ENCODE data around the gene FAXC.
A peak's percentile ranks its signal among the peaks of the same experiment; 100 is the strongest.

Gene FAXC

DNA sequence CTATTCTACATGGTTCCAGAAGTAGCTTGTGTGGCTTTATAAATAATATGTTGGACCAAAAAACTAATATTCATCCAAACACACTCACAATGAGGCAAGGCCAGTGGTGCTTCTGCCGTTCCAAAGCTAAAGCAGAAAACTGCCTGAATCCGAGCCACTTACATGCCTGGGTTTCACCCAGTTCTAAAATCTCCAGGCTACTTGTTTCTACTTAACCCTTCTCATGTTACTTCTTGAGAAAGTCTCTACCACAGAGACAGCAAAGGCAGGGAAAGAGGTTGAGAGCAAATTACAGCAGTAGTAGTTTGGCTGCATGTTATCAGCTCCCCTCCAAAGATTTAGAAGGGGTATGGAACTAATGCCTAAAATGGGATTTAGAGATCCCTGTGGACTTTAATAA lies 62.0 kb downstream of the FAXC start:
- H3K27me3 ChIP-seq (ENCODE audit: low read depth, low read length): no peaks in the 10 kb centered on the region
- no peak overlapping the region for H3K4me3 ChIP-seq (ENCODE audit: low read length)
- no peaks in the 10 kb centered on the region for H3K4me1 ChIP-seq (ENCODE audit: low read length)
- no peak overlapping the region for H3K4me2 ChIP-seq (ENCODE audit: low read length)
- H3K9me3 ChIP-seq (ENCODE audit: insufficient read depth, low read length): no peaks in the 10 kb centered on the region
- no peaks in the 10 kb centered on the region for H4K20me1 ChIP-seq (ENCODE audit: insufficient read depth, low read length)
- no peak overlapping the region for H3K27ac ChIP-seq (ENCODE audit: low read length)
- TF ChIP-seq, protein P1, sequence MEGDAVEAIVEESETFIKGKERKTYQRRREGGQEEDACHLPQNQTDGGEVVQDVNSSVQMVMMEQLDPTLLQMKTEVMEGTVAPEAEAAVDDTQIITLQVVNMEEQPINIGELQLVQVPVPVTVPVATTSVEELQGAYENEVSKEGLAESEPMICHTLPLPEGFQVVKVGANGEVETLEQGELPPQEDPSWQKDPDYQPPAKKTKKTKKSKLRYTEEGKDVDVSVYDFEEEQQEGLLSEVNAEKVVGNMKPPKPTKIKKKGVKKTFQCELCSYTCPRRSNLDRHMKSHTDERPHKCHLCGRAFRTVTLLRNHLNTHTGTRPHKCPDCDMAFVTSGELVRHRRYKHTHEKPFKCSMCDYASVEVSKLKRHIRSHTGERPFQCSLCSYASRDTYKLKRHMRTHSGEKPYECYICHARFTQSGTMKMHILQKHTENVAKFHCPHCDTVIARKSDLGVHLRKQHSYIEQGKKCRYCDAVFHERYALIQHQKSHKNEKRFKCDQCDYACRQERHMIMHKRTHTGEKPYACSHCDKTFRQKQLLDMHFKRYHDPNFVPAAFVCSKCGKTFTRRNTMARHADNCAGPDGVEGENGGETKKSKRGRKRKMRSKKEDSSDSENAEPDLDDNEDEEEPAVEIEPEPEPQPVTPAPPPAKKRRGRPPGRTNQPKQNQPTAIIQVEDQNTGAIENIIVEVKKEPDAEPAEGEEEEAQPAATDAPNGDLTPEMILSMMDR (IDR thresholded peaks at IDR 0.05; ENCODE audit: low read depth, low read length): no peak
- no peak for TF ChIP-seq EZH2phosphoT487 (IDR thresholded peaks at IDR 0.05; ENCODE audit: low read depth)
- H2AFZ ChIP-seq (ENCODE audit: low read depth, low read length): no peak overlapping the region
- no peaks in the 10 kb centered on the region for H3K79me2 ChIP-seq (ENCODE audit: low read length)
- no peaks in the 10 kb centered on the region for H3K36me3 ChIP-seq (replicated peaks; ENCODE audit: low read depth, low read length)
- no peak overlapping the region for H3K9ac ChIP-seq (ENCODE audit: low read length)

DNA sequence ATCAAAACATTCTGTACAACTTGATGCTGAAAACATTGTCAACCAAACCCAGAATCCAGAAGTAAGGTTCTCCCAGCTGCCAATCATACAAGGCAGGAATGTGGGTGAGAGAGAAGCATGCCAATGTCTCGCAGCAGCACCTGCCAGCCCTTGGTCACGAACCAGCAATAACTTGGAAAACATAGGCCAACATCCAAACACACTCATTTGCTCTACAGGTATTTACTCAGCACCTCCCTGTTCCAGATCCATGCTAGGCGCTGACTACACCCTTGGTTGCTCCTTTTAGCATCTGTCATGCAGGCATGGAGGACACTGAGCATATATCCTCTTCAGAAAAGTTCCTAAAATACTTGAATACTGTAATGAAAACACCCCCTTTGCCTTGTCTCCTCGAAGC lies 63.6 kb downstream of the FAXC start:
- H3K4me1 ChIP-seq (ENCODE audit: low read length): no peaks in the 10 kb centered on the region
- H3K9me3 ChIP-seq (ENCODE audit: insufficient read depth, low read length): no peaks in the 10 kb centered on the region
- H3K36me3 ChIP-seq (replicated peaks; ENCODE audit: low read depth, low read length): no peaks in the 10 kb centered on the region
- H4K20me1 ChIP-seq (ENCODE audit: insufficient read depth, low read length): no peaks in the 10 kb centered on the region
- no peak overlapping the region for H3K9ac ChIP-seq (ENCODE audit: low read length)
- H2AFZ ChIP-seq (ENCODE audit: low read depth, low read length): no peak overlapping the region
- no peaks in the 10 kb centered on the region for H3K79me2 ChIP-seq (ENCODE audit: low read length)
- H3K4me2 ChIP-seq (ENCODE audit: low read length): no peak overlapping the region
- no peak overlapping the region for H3K4me3 ChIP-seq (ENCODE audit: low read length)
- H3K27me3 ChIP-seq (ENCODE audit: low read depth, low read length): no peaks in the 10 kb centered on the region
- TF ChIP-seq EZH2phosphoT487 (IDR thresholded peaks at IDR 0.05; ENCODE audit: low read depth): no peak
- TF ChIP-seq, protein P1 (IDR thresholded peaks at IDR 0.05; ENCODE audit: low read depth, low read length): no peak
- H3K27ac ChIP-seq (ENCODE audit: low read length): no peak overlapping the region

DNA sequence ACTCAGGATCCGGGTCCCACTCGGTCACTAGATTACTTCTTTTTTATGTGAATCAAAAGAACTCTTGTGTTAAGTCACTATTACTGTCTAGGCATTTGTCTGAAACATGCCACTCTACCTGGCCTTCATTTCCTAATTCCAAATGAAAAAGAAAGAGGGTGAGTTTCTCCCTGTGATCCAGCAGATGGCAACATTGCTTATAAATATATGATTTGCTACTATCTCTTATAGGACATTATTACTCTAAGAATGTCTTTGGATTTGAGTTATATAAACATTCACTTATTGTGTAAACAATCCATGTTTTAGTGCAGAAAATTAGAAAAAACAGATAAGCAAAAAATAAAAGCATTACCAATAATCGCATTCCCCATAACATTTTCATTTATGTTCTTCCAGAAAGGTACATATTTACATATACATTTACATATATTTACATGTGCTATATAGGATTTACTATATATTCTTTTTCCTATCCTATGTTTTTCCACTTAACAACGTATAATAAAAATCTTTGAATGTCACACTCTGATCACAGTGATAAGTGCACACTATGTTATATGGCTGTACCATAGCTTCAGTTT lies 66.9 kb downstream of the FAXC start:
- H3K27ac ChIP-seq (ENCODE audit: low read length): no peak overlapping the region
- TF ChIP-seq, protein P1 (IDR thresholded peaks at IDR 0.05; ENCODE audit: low read depth, low read length): peak; percentile 55
- TF ChIP-seq EZH2phosphoT487 (IDR thresholded peaks at IDR 0.05; ENCODE audit: low read depth): no peak

DNA sequence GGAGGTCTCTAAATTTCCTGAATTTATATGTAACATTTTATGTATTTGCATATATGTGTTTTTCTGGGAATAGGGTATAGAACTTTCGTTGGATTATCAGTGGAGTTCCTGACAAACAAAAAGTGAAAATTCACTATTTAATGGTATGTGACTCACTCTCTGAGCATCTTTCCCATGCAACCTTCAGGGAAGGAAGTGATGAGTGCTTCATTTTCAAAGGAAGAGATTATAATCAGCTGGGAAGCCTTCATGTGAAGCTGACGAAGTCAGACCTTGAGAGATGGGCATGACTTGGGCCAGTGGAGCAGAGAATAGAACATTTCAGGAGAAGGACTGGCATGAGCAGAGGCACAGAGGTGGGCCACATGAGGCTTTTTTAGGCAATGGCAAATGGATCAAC lies 72.7 kb downstream of the FAXC start:
- H3K27ac ChIP-seq (ENCODE audit: low read length): no peak overlapping the region
- H3K36me3 ChIP-seq (replicated peaks; ENCODE audit: low read depth, low read length): no peaks in the 10 kb centered on the region
- no peak overlapping the region for H2AFZ ChIP-seq (ENCODE audit: low read depth, low read length)
- no peaks in the 10 kb centered on the region for H3K79me2 ChIP-seq (ENCODE audit: low read length)
- TF ChIP-seq, protein P1 (IDR thresholded peaks at IDR 0.05; ENCODE audit: low read depth, low read length): no peak
- no peak for TF ChIP-seq EZH2phosphoT487 (IDR thresholded peaks at IDR 0.05; ENCODE audit: low read depth)
- H3K4me1 ChIP-seq (ENCODE audit: low read length): no peaks in the 10 kb centered on the region
- no peak overlapping the region for H3K4me2 ChIP-seq (ENCODE audit: low read length)
- no peak overlapping the region for H3K9ac ChIP-seq (ENCODE audit: low read length)
- no peak overlapping the region for H3K4me3 ChIP-seq (ENCODE audit: low read length)
- no peaks in the 10 kb centered on the region for H3K9me3 ChIP-seq (ENCODE audit: insufficient read depth, low read length)
- no peaks in the 10 kb centered on the region for H4K20me1 ChIP-seq (ENCODE audit: insufficient read depth, low read length)
- H3K27me3 ChIP-seq (ENCODE audit: low read depth, low read length): no peaks in the 10 kb centered on the region

More for the DNA sequence above, 66.9 kb downstream of the FAXC start:
- no peak overlapping the region for H3K4me3 ChIP-seq (ENCODE audit: low read length)
- H3K9ac ChIP-seq (ENCODE audit: low read length): no peak overlapping the region
- H3K9me3 ChIP-seq (ENCODE audit: insufficient read depth, low read length): no peaks in the 10 kb centered on the region
- no peaks in the 10 kb centered on the region for H4K20me1 ChIP-seq (ENCODE audit: insufficient read depth, low read length)
- H3K27me3 ChIP-seq (ENCODE audit: low read depth, low read length): no peaks in the 10 kb centered on the region
- H3K79me2 ChIP-seq (ENCODE audit: low read length): no peaks in the 10 kb centered on the region
- H3K4me1 ChIP-seq (ENCODE audit: low read length): no peaks in the 10 kb centered on the region
- H2AFZ ChIP-seq (ENCODE audit: low read depth, low read length): no peak overlapping the region
- H3K36me3 ChIP-seq (replicated peaks; ENCODE audit: low read depth, low read length): no peaks in the 10 kb centered on the region
- H3K4me2 ChIP-seq (ENCODE audit: low read length): no peak overlapping the region

Data from OCI-LY3 (cell line).